Omental fat pad (tissue), 4 donors: Measurements from ENCODE around the gene KIZ. TPM values are rescaled to one million over a fixed set of nuclear protein-coding genes. Genes with fewer than 3 reads are reported as not detected.

Source experiments
- ATAC-seq: fragments of 150-250 bp; one replicate; pipeline ENCODE4 v1.9.1; 2016; ENCODE audit warnings: mild to moderate bottlenecking, moderate library complexity; ENCODE audit not compliant: low FRiP score
- DNase-seq: peaks from one replicate; pipeline ENCODE4 v3.0.0-alpha.2; 2019; ENCODE audit warnings: low spot score
- total RNA-seq, 4 donors: library from RNA; depleted of rRNA; stranded (reverse); fragments of >200 nt; gene quantifications; one replicate each; pipeline ENCODE4 v1.1.0, GENCODE V29; 2016
- TF ChIP-seq, protein P1 (sequence below), 3 donors: fragments of 450-650 bp; IDR thresholded peaks; one replicate each; pipeline ENCODE4 v1.5.1; 2016 to 2017; ENCODE audit warnings: antibody characterized with exemption in 3 of 3, mild to moderate bottlenecking in 3 of 3, moderate library complexity in 2 of 3

Gene KIZ
- total RNA-seq, 4 donors from 2014 or later = 19.1 to 33.7 (median 23.7) TPM

DNA sequence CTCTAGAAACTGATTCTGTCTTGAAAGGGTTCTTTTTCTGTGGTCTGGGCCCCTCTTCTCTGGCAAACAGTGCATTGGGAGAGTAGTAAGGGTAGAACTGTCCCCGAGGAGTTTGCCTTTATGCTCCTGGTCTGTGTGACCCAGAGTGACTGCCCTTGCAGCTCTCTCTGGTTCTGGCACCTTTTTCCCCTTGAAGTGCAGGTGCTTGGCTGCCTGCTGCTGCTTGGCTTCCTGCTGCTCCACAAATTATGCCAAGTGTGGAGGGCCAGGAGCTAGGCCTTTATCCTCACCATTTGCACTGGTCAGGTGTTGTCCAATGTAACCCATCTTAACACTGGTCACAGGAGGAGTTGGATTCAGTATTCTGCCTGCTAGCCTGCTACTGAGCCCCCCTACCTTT lies 11.2 kb downstream of the KIZ start:
- DNase-seq (no peak), ATAC-seq (no peak)
- TF ChIP-seq, protein P1, sequence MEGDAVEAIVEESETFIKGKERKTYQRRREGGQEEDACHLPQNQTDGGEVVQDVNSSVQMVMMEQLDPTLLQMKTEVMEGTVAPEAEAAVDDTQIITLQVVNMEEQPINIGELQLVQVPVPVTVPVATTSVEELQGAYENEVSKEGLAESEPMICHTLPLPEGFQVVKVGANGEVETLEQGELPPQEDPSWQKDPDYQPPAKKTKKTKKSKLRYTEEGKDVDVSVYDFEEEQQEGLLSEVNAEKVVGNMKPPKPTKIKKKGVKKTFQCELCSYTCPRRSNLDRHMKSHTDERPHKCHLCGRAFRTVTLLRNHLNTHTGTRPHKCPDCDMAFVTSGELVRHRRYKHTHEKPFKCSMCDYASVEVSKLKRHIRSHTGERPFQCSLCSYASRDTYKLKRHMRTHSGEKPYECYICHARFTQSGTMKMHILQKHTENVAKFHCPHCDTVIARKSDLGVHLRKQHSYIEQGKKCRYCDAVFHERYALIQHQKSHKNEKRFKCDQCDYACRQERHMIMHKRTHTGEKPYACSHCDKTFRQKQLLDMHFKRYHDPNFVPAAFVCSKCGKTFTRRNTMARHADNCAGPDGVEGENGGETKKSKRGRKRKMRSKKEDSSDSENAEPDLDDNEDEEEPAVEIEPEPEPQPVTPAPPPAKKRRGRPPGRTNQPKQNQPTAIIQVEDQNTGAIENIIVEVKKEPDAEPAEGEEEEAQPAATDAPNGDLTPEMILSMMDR (IDR thresholded peaks at IDR 0.05) = no peak

DNA sequence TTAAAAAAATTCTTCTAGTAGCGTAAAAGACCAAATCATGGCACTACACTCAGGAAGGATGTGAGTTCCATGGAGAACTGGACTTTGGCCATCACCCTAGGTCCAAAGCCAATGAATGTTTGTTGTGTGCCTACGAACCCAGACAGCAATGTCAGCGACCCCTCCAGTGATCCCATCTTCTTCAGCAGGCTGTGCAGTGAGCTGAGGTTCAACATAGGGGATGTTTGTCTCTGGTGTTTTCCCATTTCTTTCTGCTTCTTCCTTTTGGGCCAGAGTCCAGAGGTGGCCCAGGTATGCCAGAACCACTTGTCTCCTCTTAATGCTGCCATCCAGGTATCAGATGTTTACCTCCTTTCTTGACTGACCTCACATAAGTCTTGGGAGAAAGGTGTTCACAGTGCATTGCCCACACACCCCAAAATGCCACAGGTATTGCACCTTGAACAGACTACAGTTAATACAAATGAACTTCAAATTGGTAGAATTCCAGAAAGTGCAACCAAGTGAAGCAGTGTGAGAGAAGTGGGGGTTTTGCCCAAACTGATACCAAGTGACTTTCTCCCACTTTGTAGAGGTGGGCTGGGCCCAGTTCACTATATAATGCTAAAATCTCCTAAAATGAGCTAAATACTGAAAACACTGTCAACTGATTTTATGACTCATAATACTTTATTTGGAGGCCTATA lies 14.1 kb downstream of the KIZ start:
- ATAC-seq (no peak), DNase-seq (no peak)
- TF ChIP-seq, protein P1 (IDR thresholded peaks at IDR 0.05) = no peak

DNA sequence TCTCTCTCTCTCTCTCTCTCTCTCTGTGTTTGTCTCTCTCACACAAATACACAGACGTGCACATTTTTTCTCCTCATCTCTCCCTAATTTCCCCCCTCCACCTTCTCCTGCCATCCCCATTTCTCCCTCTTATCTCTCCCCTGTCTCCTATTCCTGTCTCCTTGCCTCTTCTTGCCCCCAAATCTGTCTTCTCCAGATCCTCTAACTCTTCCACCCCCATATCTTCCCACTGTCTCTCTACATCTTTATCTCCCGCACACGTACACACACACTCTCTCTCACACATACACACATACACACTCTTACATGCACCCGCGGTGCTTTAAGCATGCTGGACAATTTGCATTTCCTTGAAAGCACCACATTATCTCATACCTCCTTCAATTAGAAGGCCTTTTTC lies 15.9 kb downstream of the KIZ start:
- ATAC-seq (no peak), DNase-seq (no peak)
- TF ChIP-seq, protein P1 (IDR thresholded peaks at IDR 0.05) = no peak

DNA sequence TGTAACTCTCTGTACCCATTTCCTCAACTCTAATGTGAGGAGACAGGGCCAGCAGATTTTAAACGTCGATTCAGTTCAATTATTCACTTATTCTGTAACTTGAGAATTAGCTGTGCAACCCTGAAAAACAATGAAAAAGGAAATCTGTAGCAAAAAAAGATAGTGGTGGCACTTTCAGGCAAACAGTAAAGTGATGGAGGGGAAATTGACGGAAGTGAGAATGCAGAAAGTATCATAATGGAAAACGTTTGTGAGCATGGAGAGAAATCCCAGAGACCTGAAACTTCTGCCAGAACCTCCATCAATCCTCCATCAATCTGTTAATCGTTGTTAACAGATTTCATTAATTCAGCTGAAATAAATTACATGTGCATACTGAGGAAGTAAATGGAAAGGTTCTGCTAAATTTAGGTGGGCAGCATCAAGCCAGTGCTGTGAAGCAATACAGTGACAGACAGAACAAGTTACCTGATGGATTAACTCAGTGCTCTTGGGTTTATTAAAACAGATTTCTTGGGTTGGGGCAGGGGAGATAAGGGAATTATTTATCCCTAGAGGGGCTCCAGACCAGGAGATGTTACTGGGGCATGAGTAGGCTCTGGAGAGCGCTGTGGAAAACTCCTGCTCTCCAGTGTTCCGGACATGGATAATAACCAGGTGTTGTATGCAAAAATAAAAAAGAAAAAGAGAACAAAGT lies 17.5 kb downstream of the KIZ start:
- TF ChIP-seq, protein P1 (IDR thresholded peaks at IDR 0.05) = no peak
- DNase-seq = no peak
- ATAC-seq = no peak

DNA sequence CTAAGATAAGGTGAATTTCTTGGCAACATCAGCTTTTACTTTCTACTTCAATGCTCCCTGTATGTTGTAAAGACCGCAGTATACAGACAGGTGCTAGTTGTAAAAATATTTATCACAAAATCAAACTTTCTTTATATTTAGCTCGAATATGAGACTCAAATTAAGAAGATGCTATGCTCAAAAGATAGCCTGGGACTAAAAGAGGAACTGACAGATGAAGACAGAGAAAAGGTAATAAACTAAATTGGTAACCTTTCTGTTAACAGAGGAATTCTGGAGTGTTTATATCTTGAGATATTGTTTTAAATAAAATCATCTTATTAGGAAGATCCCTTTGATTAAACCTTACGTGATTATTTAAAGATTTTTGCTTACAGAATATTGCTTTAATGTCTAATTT lies 19.5 kb downstream of the KIZ start:
- ATAC-seq = no peak
- no peak for DNase-seq
- TF ChIP-seq, protein P1 (IDR thresholded peaks at IDR 0.05) = no peak

DNA sequence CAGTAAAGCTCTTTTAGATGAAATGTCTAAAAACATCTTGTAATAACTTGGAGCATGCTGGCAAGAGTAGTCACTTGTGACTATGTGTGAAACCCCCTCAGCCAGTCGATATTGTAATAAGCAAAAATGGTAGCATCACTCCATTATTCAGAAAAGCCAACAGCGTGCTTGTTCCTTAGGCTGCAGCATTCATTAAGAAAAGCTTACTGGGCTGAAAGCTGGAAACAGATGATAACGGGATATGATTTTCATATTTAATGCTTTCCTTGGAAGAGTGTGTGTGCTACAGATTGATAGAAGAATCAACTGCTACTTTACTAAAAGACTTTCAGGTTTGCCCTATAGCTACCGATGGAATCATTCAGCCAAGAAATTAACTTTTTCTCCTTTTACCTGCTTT lies 20.3 kb downstream of the KIZ start:
- ATAC-seq (no peak), DNase-seq (no peak)
- TF ChIP-seq, protein P1 (IDR thresholded peaks at IDR 0.05) = no peak

DNA sequence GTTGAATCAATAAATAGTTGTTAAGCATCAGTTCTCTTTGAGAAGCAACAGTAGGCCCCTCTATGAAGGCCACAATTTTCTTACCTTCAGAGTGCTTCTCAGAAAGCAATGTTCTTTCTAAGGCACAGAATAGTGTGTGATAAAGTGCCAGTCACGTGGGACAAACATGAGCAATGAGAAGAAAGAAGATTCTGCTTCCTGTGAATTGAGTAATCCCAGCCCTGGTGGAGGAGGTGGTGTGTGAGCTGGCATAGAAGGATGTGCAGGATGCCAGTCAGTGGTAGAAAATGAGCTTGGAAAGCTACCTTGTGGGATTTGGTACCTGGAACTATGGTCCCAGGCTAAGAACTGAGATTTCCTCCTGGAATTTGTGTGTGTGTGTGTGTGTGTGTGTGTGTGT lies 21.7 kb downstream of the KIZ start:
- TF ChIP-seq, protein P1 (IDR thresholded peaks at IDR 0.05) = no peak
- ATAC-seq = no peak

More for the DNA sequence above, 21.7 kb downstream of the KIZ start:
- no peak for DNase-seq
